ENCODE data around the gene MYLK.

The MYLK gene

DNA sequence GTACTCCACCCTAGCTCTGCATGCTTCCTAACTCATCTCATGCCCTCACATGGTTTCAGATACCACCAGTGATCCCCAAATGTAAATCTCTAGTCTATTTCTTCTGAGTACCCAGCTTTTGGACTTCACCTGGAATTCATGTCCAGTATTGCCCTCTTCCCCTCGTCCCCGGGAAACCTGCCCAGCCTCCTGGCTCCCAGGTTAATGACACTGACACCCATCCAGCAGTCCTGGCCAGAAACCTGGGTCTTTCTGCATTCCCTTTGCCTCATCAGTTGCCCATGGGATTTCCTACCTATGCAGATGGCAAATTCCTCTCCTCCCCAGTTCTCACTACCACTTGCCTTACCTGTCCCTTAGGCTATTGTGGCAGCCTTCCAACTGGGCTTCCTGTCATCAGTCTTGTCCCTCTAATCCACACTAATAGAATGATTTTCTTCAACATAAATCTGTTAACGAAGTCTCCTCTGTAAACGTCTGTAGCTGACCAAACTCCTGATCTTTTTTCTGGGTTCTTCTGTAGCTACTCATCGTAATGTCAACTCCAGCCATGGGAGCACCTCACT is 15.3 kb upstream of the MYLK start:
- TF ChIP-seq TAF1 (IDR thresholded peaks at IDR 0.05; ENCODE audit: borderline replicate concordance, insufficient read depth, low read length) (no peak), SIN3A (IDR thresholded peaks at IDR 0.05; ENCODE audit: borderline replicate concordance, insufficient read depth, low read length) (no peak), POLR2AphosphoS5 (IDR thresholded peaks at IDR 0.05; ENCODE audit: low read depth, low read length) (no peak), FOXP2 (optimal IDR thresholded peaks at IDR 0.05; ENCODE audit: borderline replicate concordance, extremely low read depth, extremely low read length, insufficient read depth) (no peak)
- TF ChIP-seq, protein P1, sequence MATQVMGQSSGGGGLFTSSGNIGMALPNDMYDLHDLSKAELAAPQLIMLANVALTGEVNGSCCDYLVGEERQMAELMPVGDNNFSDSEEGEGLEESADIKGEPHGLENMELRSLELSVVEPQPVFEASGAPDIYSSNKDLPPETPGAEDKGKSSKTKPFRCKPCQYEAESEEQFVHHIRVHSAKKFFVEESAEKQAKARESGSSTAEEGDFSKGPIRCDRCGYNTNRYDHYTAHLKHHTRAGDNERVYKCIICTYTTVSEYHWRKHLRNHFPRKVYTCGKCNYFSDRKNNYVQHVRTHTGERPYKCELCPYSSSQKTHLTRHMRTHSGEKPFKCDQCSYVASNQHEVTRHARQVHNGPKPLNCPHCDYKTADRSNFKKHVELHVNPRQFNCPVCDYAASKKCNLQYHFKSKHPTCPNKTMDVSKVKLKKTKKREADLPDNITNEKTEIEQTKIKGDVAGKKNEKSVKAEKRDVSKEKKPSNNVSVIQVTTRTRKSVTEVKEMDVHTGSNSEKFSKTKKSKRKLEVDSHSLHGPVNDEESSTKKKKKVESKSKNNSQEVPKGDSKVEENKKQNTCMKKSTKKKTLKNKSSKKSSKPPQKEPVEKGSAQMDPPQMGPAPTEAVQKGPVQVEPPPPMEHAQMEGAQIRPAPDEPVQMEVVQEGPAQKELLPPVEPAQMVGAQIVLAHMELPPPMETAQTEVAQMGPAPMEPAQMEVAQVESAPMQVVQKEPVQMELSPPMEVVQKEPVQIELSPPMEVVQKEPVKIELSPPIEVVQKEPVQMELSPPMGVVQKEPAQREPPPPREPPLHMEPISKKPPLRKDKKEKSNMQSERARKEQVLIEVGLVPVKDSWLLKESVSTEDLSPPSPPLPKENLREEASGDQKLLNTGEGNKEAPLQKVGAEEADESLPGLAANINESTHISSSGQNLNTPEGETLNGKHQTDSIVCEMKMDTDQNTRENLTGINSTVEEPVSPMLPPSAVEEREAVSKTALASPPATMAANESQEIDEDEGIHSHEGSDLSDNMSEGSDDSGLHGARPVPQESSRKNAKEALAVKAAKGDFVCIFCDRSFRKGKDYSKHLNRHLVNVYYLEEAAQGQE (IDR thresholded peaks at IDR 0.05; ENCODE audit: insufficient read depth in 1 of 2, low read depth in 2 of 2, low read length in 2 of 2), result no peak

DNA sequence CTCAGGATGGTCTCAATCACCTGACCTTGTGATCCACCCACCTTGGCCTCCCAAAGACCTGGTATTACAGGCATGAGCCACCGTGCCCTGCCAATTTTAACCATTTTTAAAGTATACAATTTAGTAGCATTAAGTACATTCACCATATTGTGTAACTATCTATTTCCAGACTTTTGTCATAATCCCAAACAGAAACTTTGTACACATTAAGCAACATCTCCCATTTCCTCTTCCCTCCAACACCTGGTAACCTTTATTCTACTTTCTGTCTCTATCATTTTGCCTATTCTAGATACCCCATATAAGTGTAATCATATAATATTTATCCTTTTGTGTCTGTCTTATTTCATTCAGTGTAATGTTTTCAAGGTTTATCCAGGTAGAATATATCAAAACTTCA is 8.9 kb upstream of the MYLK start:
- TF ChIP-seq, protein P1 (IDR thresholded peaks at IDR 0.05; ENCODE audit: insufficient read depth in 1 of 2, low read depth in 2 of 2, low read length in 2 of 2), result no peak
- TF ChIP-seq FOXP2 (optimal IDR thresholded peaks at IDR 0.05; ENCODE audit: borderline replicate concordance, extremely low read depth, extremely low read length, insufficient read depth) (no peak), POLR2AphosphoS5 (IDR thresholded peaks at IDR 0.05; ENCODE audit: low read depth, low read length) (no peak), SIN3A (IDR thresholded peaks at IDR 0.05; ENCODE audit: borderline replicate concordance, insufficient read depth, low read length) (no peak), TAF1 (IDR thresholded peaks at IDR 0.05; ENCODE audit: borderline replicate concordance, insufficient read depth, low read length) (no peak)

DNA sequence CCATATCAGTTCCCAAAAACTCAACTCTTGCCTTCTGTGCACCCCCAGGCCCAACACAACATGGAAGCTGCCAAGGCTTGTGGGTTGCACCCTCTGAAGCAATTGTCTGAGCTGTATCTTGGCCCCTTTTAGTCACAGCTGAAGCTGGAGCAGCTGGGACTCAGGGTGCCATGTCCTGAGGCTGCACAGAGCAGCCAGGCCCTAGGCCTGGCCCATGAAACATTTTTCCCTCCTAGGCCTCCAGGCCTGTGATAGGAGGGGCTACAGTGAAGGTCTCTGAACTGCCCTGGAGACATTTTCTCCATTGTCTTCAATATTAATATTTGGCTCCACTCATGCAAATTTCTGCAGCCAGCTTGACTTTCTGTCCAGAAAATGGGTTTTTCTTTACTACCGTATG is 8.1 kb upstream of the MYLK start:
- no peak for TF ChIP-seq SIN3A (IDR thresholded peaks at IDR 0.05; ENCODE audit: borderline replicate concordance, insufficient read depth, low read length)
- no peak for TF ChIP-seq FOXP2 (optimal IDR thresholded peaks at IDR 0.05; ENCODE audit: borderline replicate concordance, extremely low read depth, extremely low read length, insufficient read depth)

DNA sequence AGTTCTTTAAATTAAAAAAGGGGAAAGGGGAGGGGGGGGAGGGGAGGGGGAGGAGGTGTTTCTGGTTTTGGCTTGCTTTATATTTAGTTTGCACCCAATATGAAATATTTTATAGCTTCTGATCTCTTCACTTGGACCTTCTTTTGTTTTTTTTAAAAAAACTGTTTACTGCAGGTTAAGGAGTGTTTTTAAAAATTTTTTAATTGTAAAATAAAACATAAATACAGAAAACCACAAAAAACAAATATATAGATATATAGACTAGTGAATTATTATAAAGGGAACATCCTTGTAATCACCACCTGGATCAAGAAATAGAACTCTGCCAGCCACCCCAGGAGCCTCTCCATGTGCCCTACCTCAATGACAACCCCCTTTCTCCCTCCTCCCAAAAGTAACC is 861 bp upstream of the MYLK start:
- TF ChIP-seq, protein P1 (IDR thresholded peaks at IDR 0.05; ENCODE audit: insufficient read depth in 1 of 2, low read depth in 2 of 2, low read length in 2 of 2), result no peak
- TF ChIP-seq TAF1 (IDR thresholded peaks at IDR 0.05; ENCODE audit: borderline replicate concordance, insufficient read depth, low read length), result no peak
- no peak for TF ChIP-seq POLR2AphosphoS5 (IDR thresholded peaks at IDR 0.05; ENCODE audit: low read depth, low read length)
- no peak for TF ChIP-seq FOXP2 (optimal IDR thresholded peaks at IDR 0.05; ENCODE audit: borderline replicate concordance, extremely low read depth, extremely low read length, insufficient read depth)
- TF ChIP-seq SIN3A (IDR thresholded peaks at IDR 0.05; ENCODE audit: borderline replicate concordance, insufficient read depth, low read length), result no peak

DNA sequence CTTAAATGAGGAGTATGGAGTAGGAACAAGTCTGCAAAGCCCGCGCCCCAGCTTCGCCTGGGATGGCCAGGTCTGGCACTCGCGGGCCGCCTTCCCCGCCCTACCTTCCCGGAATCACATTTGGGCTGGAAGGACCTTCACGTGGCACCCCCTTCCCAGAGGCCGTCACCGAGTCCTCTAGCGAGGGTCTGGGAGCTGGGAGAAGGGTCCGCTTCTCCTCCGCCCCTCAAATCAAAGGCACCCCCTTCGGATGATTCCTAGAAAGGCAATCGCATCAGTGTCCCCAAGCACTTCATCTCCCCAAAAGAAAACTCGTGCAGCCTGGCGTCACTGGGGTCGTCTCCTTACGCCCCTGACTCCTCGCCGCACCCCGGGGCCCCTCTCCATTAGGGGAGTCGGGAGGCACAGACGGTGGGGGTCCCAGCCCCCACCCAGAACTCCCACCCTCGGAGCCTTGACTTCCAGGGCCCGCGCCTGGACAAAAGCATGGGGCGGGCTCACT is 380 bp downstream of the MYLK start:
- TF ChIP-seq POLR2AphosphoS5 (IDR thresholded peaks at IDR 0.05; ENCODE audit: low read depth, low read length) (no peak), SIN3A (IDR thresholded peaks at IDR 0.05; ENCODE audit: borderline replicate concordance, insufficient read depth, low read length) (no peak), FOXP2 (optimal IDR thresholded peaks at IDR 0.05; ENCODE audit: borderline replicate concordance, extremely low read depth, extremely low read length, insufficient read depth) (no peak), TAF1 (IDR thresholded peaks at IDR 0.05; ENCODE audit: borderline replicate concordance, insufficient read depth, low read length) (no peak)
- TF ChIP-seq, protein P1 (IDR thresholded peaks at IDR 0.05; ENCODE audit: insufficient read depth in 1 of 2, low read depth in 2 of 2, low read length in 2 of 2), result no peak

Measured in PFSK-1 (cell line).